Hematopoietic multipotent progenitor cell treated with erythropoietin and hydrocortisone succinate and interleukin-3 and kit ligand, for 15 days (in vitro differentiated cells): Measurements from ENCODE around the gene DHODH.
"Not testable (repeated sequence)": the region's sequence is repeated elsewhere in the genome, so short reads cannot be mapped to it uniquely, and the experiment has no call there.

Experiments
- DNase-seq: peaks from one replicate; pipeline ENCODE4 v3.0.0-alpha.2; 2015; ENCODE audit warnings: low spot score

Gene DHODH

GRCh38 chr16:72008424-72009216, at the start of gene DHODH:
Gene DHODH, plus strand, starts transcription at chr16:72008744. Its CDS starts 21 bp downstream, at chr16:72008765.
- DNase-seq = peak; percentile 98

- peak; percentile 71 for DNase-seq
Observed at GRCh38 chr16:71961066-71962039, 47.2 kb upstream of the DHODH start.

- DNase-seq = no peak
Observed at GRCh38 chr16:71963125-71963875, 45.2 kb upstream of the DHODH start.

- no peak for DNase-seq
Observed at GRCh38 chr16:71965223-71965622, 43.3 kb upstream of the DHODH start.

- no peak for DNase-seq
Observed at GRCh38 chr16:71966932-71967331, 41.6 kb upstream of the DHODH start.

DNA sequence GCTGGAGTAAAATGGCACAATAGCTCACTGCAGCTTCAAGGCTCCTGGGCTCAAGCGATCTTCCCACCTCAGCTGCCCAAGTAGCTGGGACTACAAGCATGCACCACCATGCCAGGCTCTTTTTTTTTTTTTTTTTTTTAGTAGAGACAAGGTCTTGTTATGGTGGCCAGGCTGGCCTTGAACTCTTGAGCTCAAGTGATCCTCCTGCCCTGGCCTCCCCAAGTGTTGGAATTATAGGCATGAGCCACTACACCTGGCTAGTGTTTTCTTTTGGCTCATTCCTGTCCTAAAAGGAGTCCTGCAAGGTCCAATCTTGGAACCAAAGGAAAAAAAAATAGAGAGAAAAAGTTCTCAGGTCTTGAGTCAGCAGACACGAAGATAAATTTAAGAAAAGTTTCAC, 39.2 kb upstream of the DHODH start:
- DNase-seq = no peak

DNA sequence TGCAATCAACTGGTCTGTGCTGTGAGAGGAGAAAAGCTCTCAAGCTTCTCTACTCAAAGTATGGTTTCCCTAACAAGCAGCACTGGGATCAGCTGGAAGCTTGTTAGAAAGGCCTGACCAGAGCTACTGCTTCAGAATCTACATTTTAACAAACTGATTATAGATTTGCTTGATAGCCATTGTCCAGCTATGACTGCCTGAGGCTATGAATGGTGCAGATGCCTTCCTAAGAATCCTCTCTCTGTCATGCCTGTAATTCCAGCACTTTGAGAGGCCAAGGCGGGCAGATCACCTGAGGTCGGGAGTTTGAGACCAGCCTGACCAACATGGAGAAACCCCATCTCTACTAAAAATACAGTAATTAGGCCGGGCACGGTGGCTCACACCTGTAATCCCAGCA, 37.0 kb upstream of the DHODH start:
- no peak for DNase-seq

- DNase-seq = no peak
Observed at GRCh38 chr16:71972356-71972755, 36.2 kb upstream of the DHODH start.

GRCh38 chr16:71973001-71973400, 35.5 kb upstream of the DHODH start:
- no peak for DNase-seq

- DNase-seq = no peak
Observed at GRCh38 chr16:71974068-71974818, 34.3 kb upstream of the DHODH start.

DNA sequence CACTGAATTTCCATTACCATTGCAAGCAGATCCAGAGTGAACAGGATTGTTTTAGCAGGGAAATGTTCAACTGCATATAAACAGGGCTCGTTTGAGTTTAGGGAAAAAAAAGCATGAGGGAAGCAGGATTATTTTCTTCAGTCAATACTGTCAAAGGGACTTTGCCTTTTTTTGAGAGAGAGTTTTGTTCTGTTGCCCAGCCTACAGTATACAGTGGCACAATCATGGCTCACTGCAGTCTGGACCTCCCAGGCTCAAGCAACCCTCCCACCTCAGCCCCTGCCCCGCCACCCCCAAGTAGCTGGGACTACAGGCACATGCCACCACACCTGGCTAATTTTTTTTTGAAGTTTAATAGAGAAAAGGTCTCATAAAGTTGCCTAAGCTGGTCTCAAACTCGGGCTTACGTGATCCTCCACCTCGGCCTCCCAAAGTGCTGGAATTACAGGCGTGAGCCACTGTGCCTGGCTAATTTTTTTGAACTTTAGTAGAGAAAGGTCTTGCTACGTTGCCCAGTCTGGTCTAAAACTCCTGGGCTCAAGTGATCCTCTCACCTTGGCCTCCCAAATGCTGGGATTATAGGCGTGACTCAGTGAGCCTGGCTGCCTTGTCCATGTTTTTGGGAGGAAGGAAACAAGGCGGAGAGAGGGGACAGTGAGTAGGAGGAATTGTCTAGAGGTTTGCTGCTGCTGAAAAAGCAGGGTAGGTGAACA, 23.1 kb upstream of the DHODH start:
- no peak for DNase-seq

DNA sequence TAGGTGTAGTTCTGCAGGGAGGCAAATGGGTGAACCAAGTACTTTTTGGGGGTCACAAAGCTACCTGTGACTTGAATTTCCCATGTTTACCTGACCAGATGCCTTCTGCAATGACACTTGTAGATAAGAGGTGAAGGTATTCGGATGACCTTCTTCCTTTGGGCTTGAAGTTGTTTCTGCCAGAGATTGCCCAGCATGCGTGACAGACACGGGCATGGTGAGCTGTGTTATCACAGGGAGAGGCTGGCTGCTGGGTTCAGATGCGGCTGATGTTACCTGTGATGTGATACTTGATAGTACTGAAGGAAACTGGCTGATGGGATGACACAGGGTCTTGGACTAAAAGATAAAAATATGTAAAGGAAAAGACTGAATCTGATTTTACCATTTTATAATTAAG, 22.4 kb upstream of the DHODH start:
- DNase-seq = no peak

DNA sequence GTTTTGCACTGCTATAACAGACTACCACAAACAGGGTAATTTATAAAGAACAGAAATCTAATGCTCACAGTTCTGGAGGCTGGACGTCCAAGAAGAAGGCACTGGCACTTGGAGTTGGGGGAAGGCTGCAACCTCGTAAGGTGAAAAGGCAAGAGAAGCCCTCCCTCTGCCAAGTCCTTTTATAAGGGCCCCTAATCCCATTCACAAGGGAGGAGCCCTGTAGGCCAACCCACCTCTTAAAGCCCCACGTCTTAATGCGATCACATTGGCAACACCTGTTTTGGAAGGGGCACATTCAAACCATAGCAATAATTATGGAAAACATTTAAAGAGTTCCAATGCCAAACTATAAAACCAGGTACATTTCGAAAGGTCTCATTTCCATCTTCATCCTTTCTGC, 13.5 kb upstream of the DHODH start:
- no peak for DNase-seq

DNA sequence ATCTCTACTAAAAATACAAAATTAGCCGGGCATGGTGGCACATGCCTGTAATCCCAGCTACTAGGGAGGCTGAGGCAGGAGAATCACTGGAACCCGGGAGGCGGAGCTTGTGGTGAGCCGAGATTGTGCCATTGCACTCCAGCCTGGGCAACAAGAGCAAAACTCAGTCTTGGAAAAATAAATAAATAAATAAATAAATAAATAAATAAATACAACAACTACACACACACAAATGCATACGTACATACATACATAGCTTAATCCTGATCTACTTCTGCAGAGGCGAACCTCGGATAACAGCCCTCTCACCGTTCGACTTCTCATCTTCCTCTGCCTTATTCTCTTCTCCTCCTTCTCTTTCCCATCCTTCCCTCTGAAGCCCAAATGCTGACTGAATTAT, 11.0 kb upstream of the DHODH start:
- not testable (repeated sequence) for DNase-seq

- DNase-seq = no peak
Observed at GRCh38 chr16:72001180-72001874, 7.2 kb upstream of the DHODH start.

DNA sequence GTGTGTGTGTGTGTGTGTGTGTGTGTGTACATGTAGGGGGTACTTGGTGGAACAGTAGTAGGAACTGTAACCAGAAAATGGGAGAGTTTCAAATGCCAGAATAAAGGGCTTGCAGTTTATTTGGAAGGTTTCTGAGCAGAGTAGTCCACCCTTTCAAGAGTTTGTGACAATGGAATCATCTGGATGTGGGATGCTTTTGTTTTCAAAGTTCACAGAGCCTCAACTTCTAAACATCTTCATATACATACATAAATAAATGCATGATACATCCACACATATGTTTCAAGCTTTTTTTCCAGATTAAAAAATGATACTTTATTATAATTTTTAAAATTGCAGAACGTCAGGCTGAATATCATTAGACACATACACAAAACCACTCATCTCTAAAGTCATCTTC, 5.9 kb upstream of the DHODH start:
- DNase-seq = no peak

- not testable (repeated sequence) for DNase-seq
Observed at GRCh38 chr16:72008065-72008423, 500 bp upstream of the DHODH start.

DNA sequence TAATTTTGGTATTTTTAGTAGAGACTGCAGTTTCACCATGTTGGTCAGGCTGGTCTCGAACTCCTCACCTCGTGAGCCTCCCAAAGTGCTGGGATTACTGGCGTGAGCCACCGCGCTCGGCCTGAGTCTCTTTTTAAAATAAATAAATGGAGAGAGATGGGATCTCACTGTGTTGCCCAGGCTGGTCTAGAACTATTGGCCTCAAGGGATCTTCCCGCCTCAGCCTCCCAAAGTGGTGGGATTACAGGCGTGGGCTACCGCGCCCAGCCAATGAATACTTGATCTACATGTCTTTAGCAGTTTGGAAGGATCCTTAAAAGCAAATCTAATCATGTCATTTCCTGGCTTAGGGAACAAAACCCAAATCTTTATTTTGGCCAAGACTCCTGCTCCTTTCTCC, 1.2 kb downstream of the DHODH start:
- no peak for DNase-seq

- DNase-seq = peak; percentile 46
Observed at GRCh38 chr16:72012607-72013006, 4.1 kb downstream of the DHODH start.

DNA sequence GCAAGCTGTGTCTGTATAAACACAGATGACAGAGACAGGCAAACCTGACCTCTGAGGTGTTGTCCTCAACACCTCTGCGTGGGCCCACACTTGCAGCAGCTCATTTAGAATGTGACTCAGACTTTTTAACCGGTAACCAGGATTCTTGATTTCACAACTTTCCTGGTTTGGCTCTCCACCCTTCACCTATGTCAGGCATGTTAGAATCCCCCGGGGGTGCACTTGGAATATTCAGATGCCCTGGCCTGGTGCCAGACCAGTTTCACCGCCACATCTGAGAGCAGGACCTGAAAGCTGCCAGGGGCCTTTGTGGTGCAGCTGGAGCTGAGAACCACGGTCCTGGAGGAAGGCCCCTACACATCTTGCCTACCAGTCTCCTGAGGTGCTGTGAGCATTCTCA, 4.8 kb downstream of the DHODH start:
- DNase-seq = peak; percentile 51
